Stimulated activated CD8-positive, alpha-beta memory T cell treated with anti-CD3 and anti-CD28 coated beads, Interleukin-2, amount 100 ng/mL, for 48 hours (primary cell): Measurements from ENCODE around the gene MEPE.

Experiments
- DNase-seq, 2 donors: peaks; one replicate each; pipeline ENCODE4 v3.0.0-alpha.2; 2020; ENCODE audit warnings: low read depth in 2 of 2

The MEPE gene

GRCh38 chr4:87843936-87844335, 11.2 kb downstream of the MEPE start:
- DNase-seq = no peak

GRCh38 chr4:87844452-87844851, 11.7 kb downstream of the MEPE start:
- DNase-seq = no peak

- no peak for DNase-seq
These were observed 13.5 kb downstream of the MEPE start for GRCh38 chr4:87846226-87846625.

GRCh38 chr4:87848622-87849351, 16.0 kb downstream of the MEPE start:
- peak in 1 of 2 donors; percentile 1 for DNase-seq

GRCh38 chr4:87849612-87850011, 16.8 kb downstream of the MEPE start:
- DNase-seq = no peak

- no peak for DNase-seq
These were observed 18.6 kb downstream of the MEPE start for GRCh38 chr4:87851332-87851731.

GRCh38 chr4:87851953-87852352, 19.2 kb downstream of the MEPE start:
- no peak for DNase-seq

GRCh38 chr4:87853108-87853507, 20.3 kb downstream of the MEPE start:
- no peak for DNase-seq

GRCh38 chr4:87853891-87854290, 21.1 kb downstream of the MEPE start:
- no peak for DNase-seq

GRCh38 chr4:87855559-87855958, 22.8 kb downstream of the MEPE start:
- DNase-seq = no peak

- DNase-seq = no peak
These were observed 24.0 kb downstream of the MEPE start for GRCh38 chr4:87856816-87857215.

- DNase-seq = no peak
These were observed 25.0 kb downstream of the MEPE start for GRCh38 chr4:87857789-87858188.

GRCh38 chr4:87862236-87862635, 29.5 kb downstream of the MEPE start:
- DNase-seq = no peak

- no peak for DNase-seq
These were observed 30.7 kb downstream of the MEPE start for GRCh38 chr4:87863486-87863885.

- DNase-seq = no peak
These were observed 31.6 kb downstream of the MEPE start for GRCh38 chr4:87864321-87864720.

- DNase-seq = no peak
These were observed 32.5 kb downstream of the MEPE start for GRCh38 chr4:87865288-87865687.

- no peak for DNase-seq
These were observed 33.3 kb downstream of the MEPE start for GRCh38 chr4:87865960-87866598.

GRCh38 chr4:87868522-87868921, 35.8 kb downstream of the MEPE start:
- no peak for DNase-seq

- no peak for DNase-seq
These were observed 39.3 kb downstream of the MEPE start for GRCh38 chr4:87872028-87872427.

GRCh38 chr4:87875191-87875590, 42.4 kb downstream of the MEPE start:
- DNase-seq = no peak

GRCh38 chr4:87880106-87880505, 47.3 kb downstream of the MEPE start:
- no peak for DNase-seq

GRCh38 chr4:87881115-87881514, 48.3 kb downstream of the MEPE start:
- no peak for DNase-seq

GRCh38 chr4:87882321-87882720, 49.6 kb downstream of the MEPE start:
- DNase-seq = no peak

GRCh38 chr4:87882861-87883260, 50.1 kb downstream of the MEPE start:
- DNase-seq = no peak
